GM12892 (cell line): ENCODE results near the gene AFF3.

ENCODE experiments used
- DNase-seq: peaks from one replicate; pipeline ENCODE4 v3.0.0; 2011; ENCODE audit not compliant: insufficient read length
- FAIRE-seq: peaks from 2 replicates; lab custom pipeline; 2011; peaks lifted over from hg19 to GRCh38; lab: Jason Lieb, UNC
- POLR2A ChIP-seq: IDR thresholded peaks from 2 replicates; pipeline ENCODE4 v1.6.1; 2011; ENCODE audit warnings: low read depth, low read length, control low read depth
- POLR2AphosphoS5 ChIP-seq: IDR thresholded peaks from 2 replicates; pipeline ENCODE4 v1.6.1; 2011; ENCODE audit warnings: low read depth, low read length, control low read depth
- TAF1 ChIP-seq: IDR thresholded peaks from 2 replicates; pipeline ENCODE4 v1.6.1; 2011; ENCODE audit warnings: low read depth, mild to moderate bottlenecking, control low read depth, low read length, borderline replicate concordance

Gene AFF3

GRCh38 chr2:99576775-99577174, 565.6 kb downstream of the AFF3 start:
- TF ChIP-seq TAF1: no peak
- FAIRE-seq: no peak
- no peak for DNase-seq

- TF ChIP-seq TAF1 (no peak), POLR2AphosphoS5 (no peak), POLR2A (no peak)
- no peak for FAIRE-seq
Observed at GRCh38 chr2:99573634-99574251, 568.6 kb downstream of the AFF3 start.

GRCh38 chr2:99572373-99573164, 569.8 kb downstream of the AFF3 start:
- no peak for TF ChIP-seq TAF1
- no peak for TF ChIP-seq POLR2A
- no peak for TF ChIP-seq POLR2AphosphoS5
- no peak for DNase-seq
- FAIRE-seq: no peak

More at GRCh38 chr2:99573634-99574251, 568.6 kb downstream of the AFF3 start:
- DNase-seq: no peak

GRCh38 chr2:99571954-99572353, 570.4 kb downstream of the AFF3 start:
- no peak for FAIRE-seq

GRCh38 chr2:99571533-99571932, 570.9 kb downstream of the AFF3 start:
- no peak for FAIRE-seq
- DNase-seq: no peak
- TF ChIP-seq TAF1 (no peak), POLR2AphosphoS5 (no peak)

More at GRCh38 chr2:99571954-99572353, 570.4 kb downstream of the AFF3 start:
- TF ChIP-seq POLR2A: no peak
- no peak for TF ChIP-seq TAF1
- TF ChIP-seq POLR2AphosphoS5: no peak
- DNase-seq: no peak

GRCh38 chr2:99571021-99571420, 571.4 kb downstream of the AFF3 start:
- TF ChIP-seq POLR2AphosphoS5: no peak
- TF ChIP-seq POLR2A: no peak
- TF ChIP-seq TAF1: no peak
- DNase-seq: no peak
- no peak for FAIRE-seq

GRCh38 chr2:99569386-99569785, 573.0 kb downstream of the AFF3 start:
- TF ChIP-seq POLR2AphosphoS5: no peak
- TF ChIP-seq TAF1: no peak
- TF ChIP-seq POLR2A: no peak
- no peak for FAIRE-seq
- no peak for DNase-seq

GRCh38 chr2:99565227-99565626, 577.2 kb downstream of the AFF3 start:
- no peak for TF ChIP-seq TAF1
- TF ChIP-seq POLR2AphosphoS5: no peak
- TF ChIP-seq POLR2A: no peak
- FAIRE-seq (no peak), DNase-seq (no peak)

- FAIRE-seq: no peak
- TF ChIP-seq TAF1 (no peak), POLR2A (no peak), POLR2AphosphoS5 (no peak)
- DNase-seq: no peak
Observed at GRCh38 chr2:99562516-99562915, 579.9 kb downstream of the AFF3 start.

GRCh38 chr2:99561804-99562203, 580.6 kb downstream of the AFF3 start:
- no peak for TF ChIP-seq POLR2AphosphoS5
- no peak for FAIRE-seq

GRCh38 chr2:99559075-99559662, 583.2 kb downstream of the AFF3 start:
- FAIRE-seq: peak; percentile 50
- peak; percentile 52 for DNase-seq
- TF ChIP-seq TAF1 (no peak), POLR2AphosphoS5 (no peak), POLR2A (no peak)

More at GRCh38 chr2:99561804-99562203, 580.6 kb downstream of the AFF3 start:
- no peak for DNase-seq

GRCh38 chr2:99555404-99555803, 587.0 kb downstream of the AFF3 start:
- TF ChIP-seq TAF1 (no peak), POLR2A (no peak), POLR2AphosphoS5 (no peak)
- DNase-seq (no peak), FAIRE-seq (no peak)
